Neural cell (in vitro differentiated cells): Measurements from ENCODE around the gene MRPL57. TPM values are rescaled to one million over a fixed set of nuclear protein-coding genes. Genes with fewer than 3 reads are reported as not detected.

Source experiments
- H2AFZ ChIP-seq: fragments of 200-600, 300-800 bp; sonication (generic), shearing (Covaris generic); 2 replicates; pipeline ENCODE4 v1.6.0; 2014; ENCODE audit warnings: low read depth, mild to moderate bottlenecking, antibody characterized with exemption, low read length, moderate library complexity
- H3F3A ChIP-seq: fragments of 200-600 bp; shearing (Covaris generic); 2 replicates; pipeline ENCODE4 v1.6.1; 2016; ENCODE audit warnings: mild to moderate bottlenecking, moderate library complexity, mixed read lengths, antibody characterized with exemption, low read length; ENCODE audit not compliant: insufficient read depth, poor library complexity, severe bottlenecking
- H3K27ac ChIP-seq: fragments of 200-600, 300-800 bp; sonication (generic), shearing (Covaris generic); 2 replicates; pipeline ENCODE4 v1.5.1; 2014; ENCODE audit warnings: mild to moderate bottlenecking, low read length, moderate library complexity
- H3K27me3 ChIP-seq: fragments of 300-800, 200-600 bp; sonication (generic), shearing (Covaris generic); 2 replicates; pipeline ENCODE4 v1.6.0; 2014; ENCODE audit warnings: mild to moderate bottlenecking, low read depth, low read length, moderate library complexity; ENCODE audit not compliant: insufficient read depth
- H3K36me3 ChIP-seq: fragments of 300-800, 200-600 bp; sonication (generic), shearing (Covaris generic); 2 replicates; pipeline ENCODE4 v1.5.1; 2014; ENCODE audit warnings: mild to moderate bottlenecking, antibody characterized with exemption, low read length, moderate library complexity; ENCODE audit not compliant: insufficient read depth
- H3K4me2 ChIP-seq: fragments of 300-800, 200-600 bp; sonication (generic), shearing (Covaris generic); 2 replicates; pipeline ENCODE4 v1.6.0; 2014; ENCODE audit warnings: mild to moderate bottlenecking, low read length
- H3K4me3 ChIP-seq: fragments of 300-800, 200-600 bp; sonication (generic), shearing (Covaris generic); 2 replicates; pipeline ENCODE4 v1.5.1; 2014; ENCODE audit warnings: mild to moderate bottlenecking, low read length, moderate library complexity
- H3K79me2 ChIP-seq: fragments of 200-600 bp; shearing (Covaris generic); replicated peaks from 2 replicates; pipeline ENCODE4 v1.6.0; 2014; ENCODE audit warnings: mild to moderate bottlenecking, low read length, moderate library complexity; ENCODE audit not compliant: insufficient read depth
- H3K9ac ChIP-seq: fragments of 300-800, 200-600 bp; sonication (generic), shearing (Covaris generic); 2 replicates; pipeline ENCODE4 v1.6.1; 2016; ENCODE audit warnings: mild to moderate bottlenecking, low read length, mixed read lengths
- H3K9me2 ChIP-seq: fragments of 200-600 bp; shearing (Covaris generic); 2 replicates; pipeline ENCODE4 v1.6.1; 2016; ENCODE audit warnings: mild to moderate bottlenecking, low read length, mixed read lengths; ENCODE audit not compliant: insufficient read depth
- H3K9me3 ChIP-seq: fragments of 200-600, 300-800 bp; sonication (generic), shearing (Covaris generic); 2 replicates; pipeline ENCODE4 v1.6.1; 2016; ENCODE audit warnings: mild to moderate bottlenecking, mixed run types, low read length, moderate library complexity, mixed read lengths
- H4K20me1 ChIP-seq: fragments of 200-600 bp; shearing (Covaris generic); 2 replicates; pipeline ENCODE4 v1.6.1; 2016; ENCODE audit warnings: mild to moderate bottlenecking, mixed run types; ENCODE audit not compliant: insufficient read depth
- CTCF ChIP-seq: fragments of 450-650 bp; IDR thresholded peaks from 2 replicates; pipeline ENCODE4 v1.5.1; 2014; ENCODE audit warnings: antibody characterized with exemption, mild to moderate bottlenecking, moderate library complexity; ENCODE audit not compliant: poor library complexity, severe bottlenecking
- EP300 ChIP-seq: fragments of 450-650 bp; conservative IDR thresholded peaks from 2 replicates; pipeline ENCODE4 v1.6.1; 2014; ENCODE audit warnings: antibody characterized with exemption, mild to moderate bottlenecking, moderate library complexity; ENCODE audit not compliant: poor library complexity, severe bottlenecking
- EZH2 ChIP-seq: fragments of 200-600, 300-800 bp; shearing (Covaris generic), sonication (generic); IDR thresholded peaks from 2 replicates; pipeline ENCODE4 v1.6.1; 2014; ENCODE audit warnings: antibody characterized with exemption, low read length, borderline replicate concordance, mild to moderate bottlenecking; ENCODE audit not compliant: insufficient read depth, poor library complexity, severe bottlenecking
- MXI1 ChIP-seq: fragments of 450-650 bp; conservative IDR thresholded peaks from 2 replicates; pipeline ENCODE4 v1.6.1; 2014; ENCODE audit warnings: antibody characterized with exemption, mild to moderate bottlenecking; ENCODE audit not compliant: poor library complexity, severe bottlenecking
- POLR2AphosphoS5 ChIP-seq: IDR thresholded peaks from 2 replicates; pipeline ENCODE4 v1.6.1; 2012
- RAD21 ChIP-seq: fragments of 450-650 bp; conservative IDR thresholded peaks from 2 replicates; pipeline ENCODE4 v1.6.1; 2014; ENCODE audit warnings: antibody characterized with exemption, mild to moderate bottlenecking, moderate library complexity
- REST ChIP-seq: IDR thresholded peaks from 2 replicates; pipeline ENCODE4 v1.6.1; 2012; ENCODE audit warnings: borderline replicate concordance
- SMC3 ChIP-seq: fragments of 450-650 bp; conservative IDR thresholded peaks from 2 replicates; pipeline ENCODE4 v1.6.1; 2014; ENCODE audit warnings: antibody characterized with exemption, mild to moderate bottlenecking, moderate library complexity; ENCODE audit not compliant: poor library complexity
- TAF1 ChIP-seq: IDR thresholded peaks from 2 replicates; pipeline ENCODE4 v1.6.1; 2012; ENCODE audit warnings: low read depth
- polyA plus RNA-seq: library from polyadenylated mRNA; depleted of rRNA; stranded (reverse); fragments of >200 nt; gene quantifications from 2 replicates; pipeline ENCODE4 v1.2.3, GENCODE V29; 2014

MRPL57 gene
- polyA plus RNA-seq, 1 donor from 2014 or later = 38.7 TPM

- no peaks in the 10 kb centered on the region for H3K79me2 ChIP-seq
- TF ChIP-seq EP300 (no peak), RAD21 (no peak), SMC3 (no peak), TAF1 (no peak), CTCF (no peak), MXI1 (no peak), REST (no peak)
- no peak overlapping the region for H3K4me3 ChIP-seq
- H3K9me2 ChIP-seq = no peaks in the 10 kb centered on the region
- H3K27me3 ChIP-seq = no peaks in the 10 kb centered on the region
- no peaks in the 10 kb centered on the region for H3K36me3 ChIP-seq
- no peak overlapping the region for H3K4me2 ChIP-seq
- no peak overlapping the region for H2AFZ ChIP-seq
- no peak overlapping the region for H3K27ac ChIP-seq
- no peak overlapping the region for H3K9ac ChIP-seq
- no peaks in the 10 kb centered on the region for H3F3A ChIP-seq
- no peaks in the 10 kb centered on the region for H3K9me3 ChIP-seq
- H4K20me1 ChIP-seq = no peaks in the 10 kb centered on the region
Observed at GRCh38 chr13:21225082-21225481, 48.6 kb downstream of the MRPL57 start.

GRCh38 chr13:21225841-21226581, 49.6 kb downstream of the MRPL57 start:
- Histone ChIP-seq H3K9ac (no peak overlapping the region), H3K4me3 (no peak overlapping the region), H3K27me3 (no peaks in the 10 kb centered on the region), H2AFZ (no peak overlapping the region), H3F3A (no peaks in the 10 kb centered on the region), H3K9me2 (no peaks in the 10 kb centered on the region), H3K79me2 (no peaks in the 10 kb centered on the region), H4K20me1 (no peaks in the 10 kb centered on the region), H3K36me3 (no peaks in the 10 kb centered on the region), H3K4me2 (no peak overlapping the region), H3K9me3 (no peaks in the 10 kb centered on the region), H3K27ac (no peak overlapping the region)
- TF ChIP-seq MXI1 (no peak), EZH2 (no peak), POLR2AphosphoS5 (no peak), SMC3 (no peak), CTCF (no peak), EP300 (no peak), TAF1 (no peak), REST (no peak)
